Activated T-cell treated with anti-CD3 and anti-CD28 coated beads, Interleukin-2, amount 50 U/mL, for 1 hour (primary cell): ENCODE results near the gene QRICH2.
"Not testable (repeated sequence)": the region's sequence is repeated elsewhere in the genome, so short reads cannot be mapped to it uniquely, and the experiment has no call there.

Experiments used
- DNase-seq: peaks from one replicate; pipeline ENCODE4 v3.0.0-alpha.2; 2020

QRICH2 gene

GRCh38 chr17:76277300-76278267 lies 30.5 kb downstream of the QRICH2 start:
- no peak for DNase-seq

GRCh38 chr17:76276461-76277299 lies 31.4 kb downstream of the QRICH2 start:
- DNase-seq, result no peak

- no peak for DNase-seq
Measured at GRCh38 chr17:76276069-76276431, 32.0 kb downstream of the QRICH2 start.

GRCh38 chr17:76275382-76276068 lies 32.6 kb downstream of the QRICH2 start:
- no peak for DNase-seq

- no peak for DNase-seq
Measured at GRCh38 chr17:76274112-76274956, 33.7 kb downstream of the QRICH2 start.

GRCh38 chr17:76273445-76274111 lies 34.5 kb downstream of the QRICH2 start:
- no peak for DNase-seq

- DNase-seq, result no peak
Measured at GRCh38 chr17:76272541-76273444, 35.3 kb downstream of the QRICH2 start.

- DNase-seq, result peak; percentile 62
Measured at GRCh38 chr17:76271669-76272540, 36.2 kb downstream of the QRICH2 start.

- DNase-seq, result no peak
Measured at GRCh38 chr17:76270770-76271668, 37.1 kb downstream of the QRICH2 start.

- no peak for DNase-seq
Measured at GRCh38 chr17:76270127-76270592, 37.9 kb downstream of the QRICH2 start.

- DNase-seq, result no peak
Measured at GRCh38 chr17:76268991-76269981, 38.8 kb downstream of the QRICH2 start.

- peak; percentile 73 for DNase-seq
Measured at GRCh38 chr17:76268015-76268749, 39.9 kb downstream of the QRICH2 start.

GRCh38 chr17:76267581-76268001 lies 40.5 kb downstream of the QRICH2 start:
- not testable (repeated sequence) for DNase-seq

- DNase-seq, result no peak
Measured at GRCh38 chr17:76267051-76267576, 41.0 kb downstream of the QRICH2 start.

- DNase-seq, result no peak
Measured at GRCh38 chr17:76266244-76266938, 41.7 kb downstream of the QRICH2 start.
